KMS-11 (cell line): ENCODE data around the gene HOMER2.
"Not testable (repeated sequence)": the region's sequence is repeated elsewhere in the genome, so short reads cannot be mapped to it uniquely, and the experiment has no call there.

Experiments used
- H2AFZ ChIP-seq: fragments of 200-600 bp; sonication (generic); 2 replicates; pipeline ENCODE4 v1.6.1; 2016; ENCODE audit warnings: antibody characterized with exemption, mixed run types, low read depth
- H3K27ac ChIP-seq: fragments of 200-600 bp; sonication (generic); 2 replicates; pipeline ENCODE4 v1.6.1; 2016; ENCODE audit warnings: mild to moderate bottlenecking, mixed run types
- H3K27me3 ChIP-seq: fragments of 200-600 bp; sonication (generic); 2 replicates; pipeline ENCODE4 v1.6.1; 2017; ENCODE audit warnings: mild to moderate bottlenecking, low read depth, mixed run types, moderate library complexity; ENCODE audit not compliant: insufficient read depth
- H3K36me3 ChIP-seq: fragments of 200-600 bp; sonication (generic); 2 replicates; pipeline ENCODE4 v1.6.1; 2017; ENCODE audit warnings: mild to moderate bottlenecking, mixed run types; ENCODE audit not compliant: insufficient read depth
- H3K4me1 ChIP-seq: fragments of 200-600 bp; sonication (generic); 2 replicates; pipeline ENCODE4 v1.6.1; 2016; ENCODE audit warnings: mild to moderate bottlenecking, low read depth, mixed run types; ENCODE audit not compliant: poor library complexity, severe bottlenecking
- H3K4me2 ChIP-seq: fragments of 200-600 bp; sonication (generic); 2 replicates; pipeline ENCODE4 v1.7.0; 2016; ENCODE audit warnings: mild to moderate bottlenecking, mixed run types
- H3K4me3 ChIP-seq: fragments of 200-600 bp; sonication (generic); IDR thresholded peaks from 2 replicates; pipeline ENCODE4 v1.6.1; 2017; ENCODE audit warnings: low read depth, low read length, mixed read lengths; ENCODE audit not compliant: insufficient read depth
- H3K79me2 ChIP-seq: fragments of 200-600 bp; sonication (generic); 2 replicates; pipeline ENCODE4 v1.6.1; 2016; ENCODE audit warnings: low read depth, mixed run types; ENCODE audit not compliant: insufficient read depth
- H3K9ac ChIP-seq: fragments of 200-600 bp; sonication (generic); 2 replicates; pipeline ENCODE4 v1.6.1; 2016; ENCODE audit warnings: mild to moderate bottlenecking, mixed run types
- H4K20me1 ChIP-seq: fragments of 200-600 bp; sonication (generic); 2 replicates; pipeline ENCODE4 v1.6.1; 2016; ENCODE audit warnings: mild to moderate bottlenecking, mixed run types; ENCODE audit not compliant: insufficient read depth
- TF ChIP-seq, protein P1 (sequence below): fragments of 200-600 bp; sonication (generic); conservative IDR thresholded peaks from 2 replicates; pipeline ENCODE4 v1.6.1; 2017; ENCODE audit warnings: low read depth, mild to moderate bottlenecking, antibody characterized with exemption, low read length, moderate library complexity, mixed read lengths

HOMER2 gene

DNA sequence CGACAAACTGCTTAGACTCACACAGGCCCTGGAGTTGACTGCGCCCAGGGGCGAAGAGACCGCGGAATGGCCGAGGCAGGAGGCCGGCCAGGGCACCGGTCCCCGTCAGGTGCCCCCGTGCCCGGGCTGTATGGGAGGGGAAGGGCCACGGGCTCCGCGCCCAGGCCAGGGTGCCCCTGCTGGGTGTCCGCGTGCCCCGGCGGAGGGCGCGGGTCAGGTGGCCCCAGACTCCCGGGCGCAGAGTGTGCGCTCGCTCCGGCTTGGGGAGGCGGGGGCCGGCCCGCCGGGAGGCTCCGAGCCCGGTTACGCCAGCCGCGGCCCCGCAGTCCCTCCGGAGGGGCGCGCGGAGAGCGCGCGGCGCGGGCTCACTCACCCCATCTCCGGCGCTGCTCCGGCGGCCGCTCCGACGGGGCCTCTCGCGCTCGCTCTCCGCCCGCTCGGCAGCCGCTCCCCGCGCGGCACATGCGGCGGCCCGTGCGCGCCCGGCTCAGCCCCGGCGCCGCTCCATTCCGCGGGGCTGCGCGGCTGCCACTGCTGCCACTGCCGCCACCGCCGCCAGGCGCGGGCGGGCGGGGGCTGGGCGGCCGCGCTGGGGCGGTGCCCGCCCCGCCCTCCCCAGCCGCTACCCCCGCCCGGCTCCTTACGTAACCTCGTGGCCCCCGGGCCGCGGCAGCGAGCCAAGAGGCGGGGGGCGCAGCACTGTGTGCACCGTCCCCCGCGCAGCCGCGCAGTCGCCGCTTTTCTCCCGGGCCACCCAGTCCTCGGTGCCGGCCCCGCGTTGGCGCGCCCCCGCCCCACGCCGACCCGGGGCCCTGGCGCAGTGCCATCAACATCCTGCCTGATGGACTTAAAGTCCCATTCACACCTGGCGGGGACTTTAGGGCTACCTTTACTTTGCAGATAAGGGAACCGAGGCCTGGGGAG is at the start of gene HOMER2:
HOMER2 (minus strand) TSS at position 563 of the 924 bp plus-strand sequence; CDS start at position 378, 185 bp downstream.
- Histone ChIP-seq H3K4me2 (peak within 1 kb of the TSS; percentile 85), H3K9ac (no peak within 1 kb of the TSS), H3K4me3 (no peak within 1 kb of the TSS), H2AFZ (peak within 1 kb of the TSS; percentile 82; the same call in 1 of the 2 replicates), H4K20me1 (no peaks in the 10 kb centered on the region), H3K79me2 (no peaks in the 10 kb centered on the region), H3K36me3 (no peaks in the 10 kb centered on the region), H3K27ac (no peak within 1 kb of the TSS), H3K27me3 (peaks cover 7% of the 10 kb centered on the region), H3K4me1 (peaks cover 29% of the 10 kb centered on the region)
- TF ChIP-seq, protein P1, sequence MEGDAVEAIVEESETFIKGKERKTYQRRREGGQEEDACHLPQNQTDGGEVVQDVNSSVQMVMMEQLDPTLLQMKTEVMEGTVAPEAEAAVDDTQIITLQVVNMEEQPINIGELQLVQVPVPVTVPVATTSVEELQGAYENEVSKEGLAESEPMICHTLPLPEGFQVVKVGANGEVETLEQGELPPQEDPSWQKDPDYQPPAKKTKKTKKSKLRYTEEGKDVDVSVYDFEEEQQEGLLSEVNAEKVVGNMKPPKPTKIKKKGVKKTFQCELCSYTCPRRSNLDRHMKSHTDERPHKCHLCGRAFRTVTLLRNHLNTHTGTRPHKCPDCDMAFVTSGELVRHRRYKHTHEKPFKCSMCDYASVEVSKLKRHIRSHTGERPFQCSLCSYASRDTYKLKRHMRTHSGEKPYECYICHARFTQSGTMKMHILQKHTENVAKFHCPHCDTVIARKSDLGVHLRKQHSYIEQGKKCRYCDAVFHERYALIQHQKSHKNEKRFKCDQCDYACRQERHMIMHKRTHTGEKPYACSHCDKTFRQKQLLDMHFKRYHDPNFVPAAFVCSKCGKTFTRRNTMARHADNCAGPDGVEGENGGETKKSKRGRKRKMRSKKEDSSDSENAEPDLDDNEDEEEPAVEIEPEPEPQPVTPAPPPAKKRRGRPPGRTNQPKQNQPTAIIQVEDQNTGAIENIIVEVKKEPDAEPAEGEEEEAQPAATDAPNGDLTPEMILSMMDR = no peak

DNA sequence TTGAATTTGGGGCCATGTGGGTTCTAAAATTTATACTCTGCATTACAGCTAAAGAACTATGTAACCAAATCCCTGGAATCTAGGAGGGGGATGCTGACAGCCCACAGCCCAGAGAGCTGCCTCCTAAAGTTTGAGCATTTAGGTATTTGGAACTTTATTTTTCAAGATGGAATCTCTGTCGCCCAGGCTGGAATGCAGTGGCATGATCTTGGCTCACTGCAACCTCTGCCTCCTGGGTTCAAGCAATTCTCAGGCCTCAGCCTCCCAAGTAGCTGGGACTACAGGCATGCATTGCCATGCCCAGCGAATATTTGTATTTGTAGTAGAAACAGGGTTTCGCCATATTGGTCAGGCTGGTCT is 48.1 kb upstream of the HOMER2 start:
- H2AFZ ChIP-seq, H3K79me2 ChIP-seq, H3K4me3 ChIP-seq, H4K20me1 ChIP-seq, H3K4me1 ChIP-seq, H3K9ac ChIP-seq, H3K27ac ChIP-seq, H3K27me3 ChIP-seq, H3K36me3 ChIP-seq, H3K4me2 ChIP-seq: not testable (repeated sequence)
- TF ChIP-seq, protein P1 = 0 out of 2 replicates have a peak, but pooled peaks have one; percentile 16

DNA sequence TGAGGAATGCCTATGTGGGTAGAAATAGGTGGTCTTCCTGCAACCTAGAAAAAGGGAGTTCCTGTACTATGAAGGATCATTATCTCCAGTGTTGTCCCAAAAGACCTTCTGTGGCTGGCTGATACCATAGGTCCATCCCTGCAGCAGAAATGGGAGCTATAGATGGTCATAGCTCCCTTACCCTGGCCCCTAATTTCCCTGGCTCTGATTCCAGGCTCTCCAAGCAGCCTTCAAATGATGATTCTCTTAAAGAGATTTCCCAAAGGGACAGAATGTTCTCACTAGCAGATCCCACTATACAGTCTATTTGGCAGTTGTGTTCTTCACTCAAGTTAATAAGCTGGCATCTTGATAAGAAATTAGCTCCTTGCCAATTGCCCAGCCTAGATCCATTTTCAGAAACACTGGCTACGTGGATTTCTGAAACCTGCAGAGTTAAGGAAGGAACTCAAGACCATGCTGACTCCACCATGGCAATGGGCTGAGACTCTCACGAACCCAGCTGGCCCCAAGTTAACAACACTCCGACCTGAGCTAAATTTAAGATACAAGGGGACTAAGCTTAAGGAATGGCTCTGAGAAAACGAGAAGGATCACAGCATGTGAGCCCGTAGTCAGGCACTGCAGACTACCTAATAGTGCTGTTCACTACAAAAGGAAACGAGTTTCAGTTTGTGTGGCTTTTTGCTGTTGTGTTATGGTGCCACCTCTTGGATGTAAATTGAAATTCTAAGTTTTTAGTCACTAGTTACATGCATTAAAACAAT is 47.6 kb upstream of the HOMER2 start:
- Histone ChIP-seq H3K4me2 (peak overlapping the region; percentile 56), H3K9ac (no peak overlapping the region; the same call in 1 of the 2 replicates), H2AFZ (peak overlapping the region; percentile 45), H3K79me2 (no peaks in the 10 kb centered on the region), H3K4me1 (peaks cover 6% of the 10 kb centered on the region), H3K4me3 (no peak overlapping the region), H3K27me3 (no peaks in the 10 kb centered on the region), H4K20me1 (no peaks in the 10 kb centered on the region), H3K27ac (peak overlapping the region; percentile 4; the same call in 1 of the 2 replicates), H3K36me3 (no peaks in the 10 kb centered on the region)
- TF ChIP-seq, protein P1 = peak; percentile 71

DNA sequence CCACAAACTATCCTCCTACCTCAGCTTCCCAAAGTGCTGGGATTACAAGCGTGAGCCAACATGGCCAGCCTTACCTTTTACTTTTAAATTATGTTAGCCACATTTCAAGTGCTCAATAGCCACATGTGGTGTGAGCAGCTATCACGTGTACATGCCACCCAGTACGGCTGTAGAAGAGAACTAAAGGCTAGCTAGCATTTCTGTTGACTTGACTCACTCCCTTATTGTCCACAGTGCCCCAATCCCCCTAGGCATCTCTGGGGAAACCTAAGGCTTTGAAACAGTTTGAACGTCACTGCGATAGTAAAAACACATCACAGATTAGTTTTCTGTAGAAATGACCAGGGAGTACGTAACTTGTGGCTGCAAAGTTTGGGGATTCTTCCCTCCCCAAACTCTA is 46.9 kb upstream of the HOMER2 start:
- H3K4me3 ChIP-seq = no peak overlapping the region
- H3K79me2 ChIP-seq = no peaks in the 10 kb centered on the region
- H3K36me3 ChIP-seq = no peaks in the 10 kb centered on the region
- H3K27ac ChIP-seq = no peak overlapping the region
- no peaks in the 10 kb centered on the region for H3K27me3 ChIP-seq
- H2AFZ ChIP-seq = no peak overlapping the region
- TF ChIP-seq, protein P1 = no peak
- no peak overlapping the region for H3K9ac ChIP-seq
- H3K4me1 ChIP-seq = peaks cover 6% of the 10 kb centered on the region
- H4K20me1 ChIP-seq = no peaks in the 10 kb centered on the region
- H3K4me2 ChIP-seq = peak overlapping the region; percentile 56; the same call in 1 of the 2 replicates
